ENCODE measurements around the gene ALG9.
"Not testable (repeated sequence)": the region's sequence is repeated elsewhere in the genome, so short reads cannot be mapped to it uniquely, and the experiment has no call there.

ALG9 gene

DNA sequence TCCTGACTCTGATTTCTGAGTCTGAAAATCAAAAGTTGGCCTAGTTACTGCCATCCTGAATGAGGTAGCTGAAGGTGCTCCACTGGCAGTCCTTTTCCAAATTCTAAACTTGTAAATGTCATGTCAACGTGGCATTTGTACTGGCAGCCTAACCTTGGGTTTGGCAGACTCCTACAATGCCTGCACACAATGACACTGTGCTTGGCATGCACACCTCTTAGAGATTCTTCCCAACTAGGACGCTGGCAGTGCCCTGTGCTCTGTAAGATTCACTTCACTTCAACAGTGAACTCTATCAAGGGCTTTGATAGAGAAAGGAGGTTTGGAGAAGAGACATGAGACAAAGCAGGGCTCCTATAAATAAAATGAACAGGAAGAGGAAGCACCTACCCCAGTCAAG, 83.3 kb downstream of the ALG9 start:
- DNase-seq (ENCODE audit: low read depth in 1 of 2, low spot score in 1 of 2) = no peak
- no peak overlapping the region for H3K4me3 ChIP-seq (replicated peaks; ENCODE audit: insufficient read depth, low read length)
- no peaks in the 10 kb centered on the region for H3K27me3 ChIP-seq (ENCODE audit: insufficient read depth, poor library complexity, severe bottlenecking)
- H3K27ac ChIP-seq (replicated peaks) = no peak overlapping the region; the same call in 1 of the 2 replicates
- TF ChIP-seq SPI1 (IDR thresholded peaks at IDR 0.05; ENCODE audit: borderline replicate concordance, low read depth) = no peak
- no peak for TF ChIP-seq GABPA (IDR thresholded peaks at IDR 0.05; ENCODE audit: low read depth)
- TF ChIP-seq, protein P1, sequence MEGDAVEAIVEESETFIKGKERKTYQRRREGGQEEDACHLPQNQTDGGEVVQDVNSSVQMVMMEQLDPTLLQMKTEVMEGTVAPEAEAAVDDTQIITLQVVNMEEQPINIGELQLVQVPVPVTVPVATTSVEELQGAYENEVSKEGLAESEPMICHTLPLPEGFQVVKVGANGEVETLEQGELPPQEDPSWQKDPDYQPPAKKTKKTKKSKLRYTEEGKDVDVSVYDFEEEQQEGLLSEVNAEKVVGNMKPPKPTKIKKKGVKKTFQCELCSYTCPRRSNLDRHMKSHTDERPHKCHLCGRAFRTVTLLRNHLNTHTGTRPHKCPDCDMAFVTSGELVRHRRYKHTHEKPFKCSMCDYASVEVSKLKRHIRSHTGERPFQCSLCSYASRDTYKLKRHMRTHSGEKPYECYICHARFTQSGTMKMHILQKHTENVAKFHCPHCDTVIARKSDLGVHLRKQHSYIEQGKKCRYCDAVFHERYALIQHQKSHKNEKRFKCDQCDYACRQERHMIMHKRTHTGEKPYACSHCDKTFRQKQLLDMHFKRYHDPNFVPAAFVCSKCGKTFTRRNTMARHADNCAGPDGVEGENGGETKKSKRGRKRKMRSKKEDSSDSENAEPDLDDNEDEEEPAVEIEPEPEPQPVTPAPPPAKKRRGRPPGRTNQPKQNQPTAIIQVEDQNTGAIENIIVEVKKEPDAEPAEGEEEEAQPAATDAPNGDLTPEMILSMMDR (IDR thresholded peaks at IDR 0.05; ENCODE audit: insufficient read depth, low read length) = no peak
- TF ChIP-seq POLR2AphosphoS5 (IDR thresholded peaks at IDR 0.05; ENCODE audit: low read depth) = no peak
- TF ChIP-seq, protein P2, sequence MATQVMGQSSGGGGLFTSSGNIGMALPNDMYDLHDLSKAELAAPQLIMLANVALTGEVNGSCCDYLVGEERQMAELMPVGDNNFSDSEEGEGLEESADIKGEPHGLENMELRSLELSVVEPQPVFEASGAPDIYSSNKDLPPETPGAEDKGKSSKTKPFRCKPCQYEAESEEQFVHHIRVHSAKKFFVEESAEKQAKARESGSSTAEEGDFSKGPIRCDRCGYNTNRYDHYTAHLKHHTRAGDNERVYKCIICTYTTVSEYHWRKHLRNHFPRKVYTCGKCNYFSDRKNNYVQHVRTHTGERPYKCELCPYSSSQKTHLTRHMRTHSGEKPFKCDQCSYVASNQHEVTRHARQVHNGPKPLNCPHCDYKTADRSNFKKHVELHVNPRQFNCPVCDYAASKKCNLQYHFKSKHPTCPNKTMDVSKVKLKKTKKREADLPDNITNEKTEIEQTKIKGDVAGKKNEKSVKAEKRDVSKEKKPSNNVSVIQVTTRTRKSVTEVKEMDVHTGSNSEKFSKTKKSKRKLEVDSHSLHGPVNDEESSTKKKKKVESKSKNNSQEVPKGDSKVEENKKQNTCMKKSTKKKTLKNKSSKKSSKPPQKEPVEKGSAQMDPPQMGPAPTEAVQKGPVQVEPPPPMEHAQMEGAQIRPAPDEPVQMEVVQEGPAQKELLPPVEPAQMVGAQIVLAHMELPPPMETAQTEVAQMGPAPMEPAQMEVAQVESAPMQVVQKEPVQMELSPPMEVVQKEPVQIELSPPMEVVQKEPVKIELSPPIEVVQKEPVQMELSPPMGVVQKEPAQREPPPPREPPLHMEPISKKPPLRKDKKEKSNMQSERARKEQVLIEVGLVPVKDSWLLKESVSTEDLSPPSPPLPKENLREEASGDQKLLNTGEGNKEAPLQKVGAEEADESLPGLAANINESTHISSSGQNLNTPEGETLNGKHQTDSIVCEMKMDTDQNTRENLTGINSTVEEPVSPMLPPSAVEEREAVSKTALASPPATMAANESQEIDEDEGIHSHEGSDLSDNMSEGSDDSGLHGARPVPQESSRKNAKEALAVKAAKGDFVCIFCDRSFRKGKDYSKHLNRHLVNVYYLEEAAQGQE (IDR thresholded peaks at IDR 0.05; ENCODE audit: insufficient replicate concordance, low read depth) = no peak

DNA sequence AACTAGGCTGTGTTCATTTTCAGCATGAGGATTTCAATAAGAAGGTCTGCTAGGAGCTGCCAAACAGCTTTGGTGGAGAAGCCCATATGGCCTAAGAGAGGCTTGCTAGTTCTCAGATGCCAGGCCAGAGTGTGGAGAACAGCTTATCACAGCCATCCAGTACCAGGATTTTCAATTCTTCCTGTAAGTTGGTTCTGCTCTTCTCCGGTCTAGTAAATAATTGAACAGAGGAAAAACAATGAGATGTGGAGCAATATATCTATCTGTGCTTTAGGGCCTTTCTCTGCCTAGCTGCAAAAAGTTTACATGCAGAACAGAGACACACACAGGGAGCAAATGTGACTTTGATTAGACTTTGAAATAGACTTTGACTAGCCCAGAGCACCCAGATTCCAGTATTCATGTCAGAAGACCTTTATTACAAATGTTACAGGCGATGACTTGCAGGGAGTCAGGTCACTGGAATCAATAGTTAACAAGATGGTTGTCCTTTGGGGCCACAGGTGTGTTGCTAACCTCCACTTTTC, 85.4 kb downstream of the ALG9 start:
- no peak overlapping the region for H3K27ac ChIP-seq (replicated peaks)

DNA sequence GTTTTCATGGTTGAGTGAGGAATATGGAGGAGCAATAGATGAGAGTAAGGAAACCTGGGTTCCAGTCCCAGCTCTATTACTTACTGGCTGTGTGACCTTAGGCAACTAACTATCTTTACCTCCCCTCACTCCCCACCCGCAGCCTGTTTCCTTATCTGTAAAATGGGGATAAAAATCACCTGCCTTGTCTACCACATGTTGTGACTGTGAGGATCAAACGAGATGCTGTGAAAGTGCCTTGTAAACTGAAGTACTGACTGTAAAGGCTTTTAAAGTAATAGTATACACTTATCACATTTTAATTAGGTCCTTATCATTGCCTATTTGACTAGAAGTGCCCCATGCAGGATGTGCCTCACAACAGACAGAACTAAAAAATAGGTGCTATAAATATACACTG, 86.3 kb downstream of the ALG9 start:
- Histone ChIP-seq H3K27ac (replicated peaks) (no peak overlapping the region), H3K27me3 (ENCODE audit: insufficient read depth, poor library complexity, severe bottlenecking) (no peaks in the 10 kb centered on the region), H3K4me3 (replicated peaks; ENCODE audit: insufficient read depth, low read length) (no peak overlapping the region)
- TF ChIP-seq, protein P1 (IDR thresholded peaks at IDR 0.05; ENCODE audit: insufficient read depth, low read length) = no peak
- no peak for TF ChIP-seq GABPA (IDR thresholded peaks at IDR 0.05; ENCODE audit: low read depth)
- TF ChIP-seq, protein P2 (IDR thresholded peaks at IDR 0.05; ENCODE audit: insufficient replicate concordance, low read depth) = no peak
- no peak for TF ChIP-seq POLR2AphosphoS5 (IDR thresholded peaks at IDR 0.05; ENCODE audit: low read depth)
- TF ChIP-seq SPI1 (IDR thresholded peaks at IDR 0.05; ENCODE audit: borderline replicate concordance, low read depth) = no peak
- DNase-seq (ENCODE audit: low read depth in 1 of 2, low spot score in 1 of 2) = no peak

More for the DNA sequence above, 85.4 kb downstream of the ALG9 start:
- H3K27me3 ChIP-seq (ENCODE audit: insufficient read depth, poor library complexity, severe bottlenecking) = no peaks in the 10 kb centered on the region
- no peak overlapping the region for H3K4me3 ChIP-seq (replicated peaks; ENCODE audit: insufficient read depth, low read length)
- TF ChIP-seq, protein P1 (IDR thresholded peaks at IDR 0.05; ENCODE audit: insufficient read depth, low read length) = no peak
- no peak for TF ChIP-seq POLR2AphosphoS5 (IDR thresholded peaks at IDR 0.05; ENCODE audit: low read depth)
- TF ChIP-seq, protein P2 (IDR thresholded peaks at IDR 0.05; ENCODE audit: insufficient replicate concordance, low read depth) = no peak
- no peak for TF ChIP-seq SPI1 (IDR thresholded peaks at IDR 0.05; ENCODE audit: borderline replicate concordance, low read depth)
- TF ChIP-seq GABPA (IDR thresholded peaks at IDR 0.05; ENCODE audit: low read depth) = no peak
- DNase-seq (ENCODE audit: low read depth in 1 of 2, low spot score in 1 of 2) = no peak

DNA sequence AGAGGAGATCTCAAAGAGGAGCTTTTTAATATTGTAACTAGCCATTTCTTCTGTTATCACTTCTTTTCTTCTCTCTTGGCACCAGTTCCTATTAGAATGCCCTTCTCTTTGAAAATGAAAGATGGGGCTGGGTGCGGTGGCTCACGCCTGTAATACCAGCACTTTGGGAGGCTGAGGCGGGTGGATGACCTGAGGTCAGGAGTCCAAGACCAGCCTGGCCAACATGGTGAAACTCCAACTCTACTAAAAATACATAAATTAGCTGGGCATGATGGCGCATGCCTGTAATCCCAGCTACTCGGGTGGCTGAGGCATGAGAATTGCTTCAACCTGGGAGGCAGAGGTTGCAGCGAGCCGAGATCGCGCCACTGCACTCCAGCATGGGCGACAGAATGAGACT, 87.1 kb downstream of the ALG9 start:
- H3K27me3 ChIP-seq (ENCODE audit: insufficient read depth, poor library complexity, severe bottlenecking); H3K4me3 ChIP-seq (replicated peaks; ENCODE audit: insufficient read depth, low read length); DNase-seq (ENCODE audit: low read depth in 1 of 2, low spot score in 1 of 2); H3K27ac ChIP-seq (replicated peaks): not testable (repeated sequence)

Measured in HL-60 (cell line).